Choroid plexus epithelial cell (primary cell): ENCODE measurements around the gene FAM24A.

Experiments used
- DNase-seq: peaks from one replicate; pipeline ENCODE4 v3.0.0-alpha.2; 2010; ENCODE audit warnings: low read depth
- H3K4me3 ChIP-seq: 2 replicates; pipeline ENCODE4 v1.5.1; 2011; ENCODE audit warnings: low read depth, mild to moderate bottlenecking, control low read depth, low read length, moderate library complexity
- TF ChIP-seq, protein P1 (sequence below): conservative IDR thresholded peaks from 2 replicates; pipeline ENCODE4 v1.5.1; 2011; ENCODE audit warnings: low read depth, mild to moderate bottlenecking, control low read depth, inconsistent platforms, low read length, moderate library complexity

Gene FAM24A

GRCh38 chr10:122939133-122939855 lies 28.9 kb downstream of the FAM24A start:
- DNase-seq = no peak
- no peak overlapping the region for H3K4me3 ChIP-seq
- TF ChIP-seq, protein P1, sequence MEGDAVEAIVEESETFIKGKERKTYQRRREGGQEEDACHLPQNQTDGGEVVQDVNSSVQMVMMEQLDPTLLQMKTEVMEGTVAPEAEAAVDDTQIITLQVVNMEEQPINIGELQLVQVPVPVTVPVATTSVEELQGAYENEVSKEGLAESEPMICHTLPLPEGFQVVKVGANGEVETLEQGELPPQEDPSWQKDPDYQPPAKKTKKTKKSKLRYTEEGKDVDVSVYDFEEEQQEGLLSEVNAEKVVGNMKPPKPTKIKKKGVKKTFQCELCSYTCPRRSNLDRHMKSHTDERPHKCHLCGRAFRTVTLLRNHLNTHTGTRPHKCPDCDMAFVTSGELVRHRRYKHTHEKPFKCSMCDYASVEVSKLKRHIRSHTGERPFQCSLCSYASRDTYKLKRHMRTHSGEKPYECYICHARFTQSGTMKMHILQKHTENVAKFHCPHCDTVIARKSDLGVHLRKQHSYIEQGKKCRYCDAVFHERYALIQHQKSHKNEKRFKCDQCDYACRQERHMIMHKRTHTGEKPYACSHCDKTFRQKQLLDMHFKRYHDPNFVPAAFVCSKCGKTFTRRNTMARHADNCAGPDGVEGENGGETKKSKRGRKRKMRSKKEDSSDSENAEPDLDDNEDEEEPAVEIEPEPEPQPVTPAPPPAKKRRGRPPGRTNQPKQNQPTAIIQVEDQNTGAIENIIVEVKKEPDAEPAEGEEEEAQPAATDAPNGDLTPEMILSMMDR = no peak

DNA sequence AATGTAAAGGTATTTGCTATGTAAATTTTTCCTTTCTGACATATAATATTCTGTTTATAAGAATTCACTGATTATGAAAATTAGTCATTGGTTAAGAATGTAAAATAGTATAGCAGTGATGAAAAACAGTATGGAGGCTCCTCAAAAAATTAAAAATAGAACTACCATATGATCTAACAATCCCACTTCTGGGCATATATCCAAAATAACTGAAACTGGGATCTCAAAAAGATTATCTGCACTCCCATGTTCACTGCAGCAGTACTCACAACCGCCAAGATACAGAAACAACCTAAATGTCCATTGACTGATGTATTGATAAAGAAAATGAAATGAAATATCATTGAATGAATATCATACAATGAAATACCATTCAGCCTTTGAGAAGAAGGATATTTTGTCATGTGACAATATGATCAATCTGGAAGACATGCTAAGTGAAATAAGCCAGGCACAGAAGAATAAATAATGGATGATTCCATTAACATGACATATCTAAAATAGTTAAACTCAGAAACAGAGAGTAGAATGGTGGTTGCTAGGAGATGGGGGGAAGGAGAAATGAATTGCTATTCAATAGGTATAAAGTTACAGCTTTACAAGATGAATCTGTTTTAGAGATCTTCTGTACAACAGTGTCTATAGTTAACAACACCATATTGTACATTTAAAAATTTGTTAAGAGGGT lies 29.6 kb downstream of the FAM24A start:
- TF ChIP-seq, protein P1 = no peak
- peak; percentile 89 for DNase-seq
- no peak overlapping the region for H3K4me3 ChIP-seq

GRCh38 chr10:122949296-122949695 lies 38.9 kb downstream of the FAM24A start:
- H3K4me3 ChIP-seq = no peak overlapping the region
- no peak for DNase-seq
- TF ChIP-seq, protein P1 = no peak

DNA sequence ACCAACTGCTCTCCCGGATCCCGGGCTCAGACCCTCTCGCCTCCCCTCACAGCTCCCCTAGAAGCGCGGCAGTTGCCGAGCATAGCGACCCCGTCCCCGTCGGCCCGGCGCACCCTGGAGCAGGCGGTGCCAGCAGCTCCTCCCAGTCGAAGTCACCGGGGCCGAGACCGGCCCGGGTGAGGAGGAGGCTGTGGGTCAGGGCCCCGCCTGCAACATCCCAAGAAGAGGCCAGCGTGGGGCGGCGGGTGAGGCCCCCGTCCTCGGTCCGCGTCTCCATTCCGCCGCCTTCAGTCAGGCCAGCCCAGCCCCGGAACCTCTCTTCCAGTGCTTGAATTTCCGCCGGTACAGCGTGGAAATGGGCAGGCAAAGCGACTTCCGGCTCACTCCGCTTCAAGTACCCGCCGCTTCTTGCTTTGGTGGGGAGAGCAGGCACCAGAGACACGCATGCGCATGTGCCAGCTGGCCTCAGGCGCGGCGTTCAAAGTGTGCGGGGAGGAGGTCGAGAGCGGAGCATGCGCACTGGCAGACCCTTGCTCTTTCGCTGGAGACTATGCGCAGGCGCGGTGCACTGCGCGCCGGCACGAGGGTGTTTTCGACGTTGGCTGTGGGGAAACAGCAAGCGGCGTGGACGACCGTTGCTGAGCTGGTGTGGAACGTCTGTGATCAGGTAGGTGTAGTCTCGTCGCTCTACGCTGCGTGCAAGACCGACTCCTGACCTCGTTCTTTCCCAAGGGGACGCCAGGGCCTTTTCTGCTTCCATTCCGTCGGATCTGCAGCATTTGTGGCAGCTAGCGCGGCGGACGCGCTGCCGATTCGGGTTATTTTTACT lies 43.7 kb downstream of the FAM24A start, which contains the start of gene C10orf88:
Gene C10orf88 (minus strand): TSS at position 326 of the 829 bp plus-strand sequence. CDS start 49 bp downstream, at position 277.
- peak; percentile 99 for DNase-seq
- TF ChIP-seq, protein P1 = no peak
- H3K4me3 ChIP-seq = peak within 1 kb of the TSS; percentile 93

DNA sequence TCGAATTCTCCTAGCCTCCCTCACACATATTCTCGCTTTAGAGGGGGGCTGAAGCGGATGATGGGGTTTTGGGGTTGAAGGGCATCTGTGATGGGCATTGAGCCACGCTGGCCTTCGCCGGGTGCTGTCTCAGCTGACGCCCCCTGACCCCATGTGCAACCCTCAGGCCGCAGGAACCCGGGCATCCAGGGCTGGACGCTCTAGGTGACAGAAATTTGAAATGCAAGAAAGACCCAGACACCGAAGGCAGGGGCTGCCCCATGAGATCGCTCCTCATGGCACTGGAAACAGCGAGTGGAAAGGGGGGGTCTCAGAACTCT lies 44.3 kb downstream of the FAM24A start:
- no peak for DNase-seq
- TF ChIP-seq, protein P1 = no peak
- peak overlapping the region; percentile 93 for H3K4me3 ChIP-seq

GRCh38 chr10:122955892-122956291 lies 45.5 kb downstream of the FAM24A start:
- no peak overlapping the region for H3K4me3 ChIP-seq
- TF ChIP-seq, protein P1 = no peak
- no peak for DNase-seq
